K562 (cell line): ENCODE results near the gene DLST. TPM values are rescaled to one million over a fixed set of nuclear protein-coding genes. Genes with fewer than 3 reads are reported as not detected.

ENCODE experiments used
- FOXM1 ChIP-seq, 2 experiments: fragments of 450-650 bp in 1 of 2; sonication (generic) in 1 of 2; formaldehyde crosslinking in 1 of 2; IDR thresholded peaks; 2 replicates each; pipeline versions ENCODE4 v1.6.1 to v1.9.0; 2017 to 2022; ENCODE audit warnings: low read depth in 2 of 2, mild to moderate bottlenecking in 2 of 2, missing genetic modification reagents in 1 of 2, moderate library complexity in 1 of 2
- MECOM ChIP-seq: fragments of 250-450 bp; sonication (Bioruptor Pico); IDR thresholded peaks from 2 replicates; pipeline ENCODE4 v1.8.0; 2022; ENCODE audit warnings: inconsistent platforms
- NCOA6 ChIP-seq: fragments of 450-650 bp; IDR thresholded peaks from 2 replicates; pipeline ENCODE4 v1.6.1; 2017; ENCODE audit warnings: mild to moderate bottlenecking
- NR1H2 ChIP-seq: sonication (generic); formaldehyde crosslinking; IDR thresholded peaks from 2 replicates; pipeline ENCODE4 v1.4.0; 2020; ENCODE audit warnings: mild to moderate bottlenecking, missing genetic modification reagents
- NRF1 ChIP-seq, 2 experiments: fragments of 450-650 bp; IDR thresholded peaks in 1 of 2; conservative IDR thresholded peaks in 1 of 2; 2 replicates each; pipeline ENCODE4 v1.6.1; 2014; ENCODE audit warnings: mild to moderate bottlenecking in 2 of 2
- POLR2B ChIP-seq: fragments of 450-650 bp; IDR thresholded peaks from 2 replicates; pipeline ENCODE4 v1.6.1; 2018; ENCODE audit warnings: low read depth; ENCODE audit not compliant: partially characterized antibody
- RAD51 ChIP-seq: fragments of 450-650 bp; IDR thresholded peaks from 2 replicates; pipeline ENCODE4 v1.7.1; 2016; ENCODE audit warnings: low read depth, mild to moderate bottlenecking, borderline replicate concordance
- RCOR1 ChIP-seq, 2 experiments: IDR thresholded peaks; 2 replicates each; pipeline ENCODE4 v1.6.1; 2012; ENCODE audit warnings: low read depth in 2 of 2, low read length in 2 of 2, borderline replicate concordance in 1 of 2, improper control_type of control experiment in 1 of 2
- RFX5 ChIP-seq: IDR thresholded peaks from 2 replicates; pipeline ENCODE4 v1.6.1; 2011; ENCODE audit warnings: low read depth, mild to moderate bottlenecking, improper control_type of control experiment, low read length
- TCF3 ChIP-seq: sonication (generic); formaldehyde crosslinking; IDR thresholded peaks from 2 replicates; pipeline ENCODE4 v1.4.0; 2020; ENCODE audit warnings: mild to moderate bottlenecking, missing genetic modification reagents
- VEZF1 ChIP-seq: fragments of 200-800 bp; sonication (Bioruptor generic); IDR thresholded peaks from 2 replicates; pipeline ENCODE4 v1.6.1; 2017; ENCODE audit warnings: missing genetic modification characterization, missing compliant biosample characterization
- ZBTB7A ChIP-seq: IDR thresholded peaks from 2 replicates; pipeline ENCODE4 v1.6.1; 2011; ENCODE audit warnings: low read depth, mild to moderate bottlenecking, low read length, moderate library complexity, borderline replicate concordance; ENCODE audit not compliant: control insufficient read depth
- ZNF561 ChIP-seq: fragments of 450-650 bp; formaldehyde crosslinking; conservative IDR thresholded peaks from 2 replicates; pipeline ENCODE4 v1.4.0; 2020; ENCODE audit warnings: mild to moderate bottlenecking, moderate library complexity
- ZNF583 ChIP-seq: fragments of 250-450 bp; sonication (Bioruptor Pico); IDR thresholded peaks from 2 replicates; pipeline ENCODE4 v1.4.0; 2020
- ZNF778 ChIP-seq: fragments of 450-650 bp; formaldehyde crosslinking; IDR thresholded peaks from 2 replicates; pipeline ENCODE4 v1.4.0; 2020; ENCODE audit warnings: mild to moderate bottlenecking, moderate library complexity
- polyA plus RNA-seq, 8 experiments: library from polyadenylated mRNA; depleted of rRNA in 4 of 8; stranded (reverse) in 5 of 8; unstranded in 3 of 8; fragments of >200 nt; fragmentation: Nextera tagmentation in 2 of 8; fragmentation: Illumina TruSeq in 1 of 8; extraction: Ambion mirVana in 2 of 8; extraction: Trizol in 1 of 8; gene quantifications; 2 replicates each; pipeline versions ENCODE4 v1.2.1 to v1.2.3, GENCODE V29; 2011 to 2014; ENCODE audit warnings: inconsistent platforms in 1 of 8, missing spikeins in 1 of 8
- total RNA-seq, 7 experiments: library from RNA; depleted of rRNA in 6 of 7; stranded (reverse); fragments of >200 nt in 6 of 7; fragmentation: Illumina TruSeq in 2 of 7; extraction: Trizol in 2 of 7; gene quantifications; 2 replicates each; pipeline versions ENCODE4 v1.2.1 to v1.2.3, GENCODE V29; 2011 to 2021; ENCODE audit warnings: low replicate concordance in 1 of 7
- TF ChIP-seq, protein P1 (sequence below): fragments of 450-650 bp; formaldehyde crosslinking; IDR thresholded peaks from 2 replicates; pipeline ENCODE4 v1.4.0; 2022; ENCODE audit warnings: missing genetic modification characterization

The DLST gene
- total and polyA plus RNA-seq, 9 of the 15 experiments (the other 6 are each of a cell fraction or from before 2014, with no cell fraction given) = 3.0 to 73.7 (median 45.4) TPM

- TF ChIP-seq ZBTB7A (peak; percentile 49; the same call in 1 of the 2 replicates), RCOR1 (IDR thresholded peaks at IDR 0.05; ENCODE audit: borderline replicate concordance in 1 of 2, low read depth in 2 of 2, low read length in 2 of 2) (0 out of 4 replicates have a peak, but pooled peaks of 1 of the 2 experiments have one; percentile 7), NCOA6 (no peak), FOXM1 (IDR thresholded peaks at IDR 0.05; ENCODE audit: low read depth) (no peak), FOXM1 (CRISPR knock-in tag; IDR thresholded peaks at IDR 0.05; ENCODE audit: low read depth) (no peak), ZNF778 (CRISPR knock-in tag) (no peak), ZNF561 (CRISPR knock-in tag) (no peak), ZNF583 (CRISPR knock-in tag) (no peak), MECOM (CRISPR knock-in tag) (no peak), NRF1 (conservative IDR thresholded peaks at IDR 0.05 in 1 of 2, IDR thresholded peaks at IDR 0.05 in 1 of 2) (no peak), TCF3 (CRISPR knock-in tag) (no peak), NR1H2 (no peak), RFX5 (no peak), RAD51 (peak; percentile 51; the same call in 1 of the 2 replicates), POLR2B (no peak), VEZF1 (CRISPR knock-in tag) (no peak)
- TF ChIP-seq, protein P1, sequence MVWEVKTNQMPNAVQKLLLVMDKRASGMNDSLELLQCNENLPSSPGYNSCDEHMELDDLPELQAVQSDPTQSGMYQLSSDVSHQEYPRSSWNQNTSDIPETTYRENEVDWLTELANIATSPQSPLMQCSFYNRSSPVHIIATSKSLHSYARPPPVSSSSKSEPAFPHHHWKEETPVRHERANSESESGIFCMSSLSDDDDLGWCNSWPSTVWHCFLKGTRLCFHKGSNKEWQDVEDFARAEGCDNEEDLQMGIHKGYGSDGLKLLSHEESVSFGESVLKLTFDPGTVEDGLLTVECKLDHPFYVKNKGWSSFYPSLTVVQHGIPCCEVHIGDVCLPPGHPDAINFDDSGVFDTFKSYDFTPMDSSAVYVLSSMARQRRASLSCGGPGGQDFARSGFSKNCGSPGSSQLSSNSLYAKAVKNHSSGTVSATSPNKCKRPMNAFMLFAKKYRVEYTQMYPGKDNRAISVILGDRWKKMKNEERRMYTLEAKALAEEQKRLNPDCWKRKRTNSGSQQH (CRISPR knock-in tag) = no peak
These were observed 63.6 kb downstream of the DLST start (continued) for GRCh38 chr14:74945261-74945851.
